ENCODE results near the gene VWF. TPM values are rescaled to one million over a fixed set of nuclear protein-coding genes. Genes with fewer than 3 reads are reported as not detected.
A peak's percentile ranks its signal among the peaks of the same experiment; 100 is the strongest.

VWF gene
- total RNA-seq, 1 experiment from 2014 or later: 1.6 TPM

- no peaks in the 10 kb centered on the region for H3K27me3 ChIP-seq (ENCODE audit: control insufficient read depth, insufficient read depth, low read length)
- no peak overlapping the region for H3K4me3 ChIP-seq (ENCODE audit: insufficient read depth, low read depth, low read length)
- DNase-seq: no peak
- no peaks in the 10 kb centered on the region for H3K36me3 ChIP-seq (replicated peaks; ENCODE audit: control insufficient read depth, insufficient read depth, low read length)
Observed at GRCh38 chr12:6069437-6070093, 54.9 kb downstream of the VWF start.

- H3K36me3 ChIP-seq (replicated peaks; ENCODE audit: control insufficient read depth, insufficient read depth, low read length): no peaks in the 10 kb centered on the region
- H3K27me3 ChIP-seq (ENCODE audit: control insufficient read depth, insufficient read depth, low read length): no peaks in the 10 kb centered on the region
- no peak overlapping the region for H3K4me3 ChIP-seq (ENCODE audit: insufficient read depth, low read depth, low read length)
- DNase-seq: no peak
Observed at GRCh38 chr12:6068227-6068626, 56.2 kb downstream of the VWF start.

GRCh38 chr12:6067152-6067916 lies 57.1 kb downstream of the VWF start:
- peak; percentile 88 for DNase-seq
- H3K4me3 ChIP-seq (ENCODE audit: insufficient read depth, low read depth, low read length): no peak overlapping the region
- H3K36me3 ChIP-seq (replicated peaks; ENCODE audit: control insufficient read depth, insufficient read depth, low read length): no peaks in the 10 kb centered on the region
- H3K27me3 ChIP-seq (ENCODE audit: control insufficient read depth, insufficient read depth, low read length): no peaks in the 10 kb centered on the region

- H3K27me3 ChIP-seq (ENCODE audit: control insufficient read depth, insufficient read depth, low read length): no peaks in the 10 kb centered on the region
Observed at GRCh38 chr12:6066651-6067050, 57.8 kb downstream of the VWF start.

GRCh38 chr12:6065863-6066199 lies 58.6 kb downstream of the VWF start:
- H3K4me3 ChIP-seq (ENCODE audit: insufficient read depth, low read depth, low read length): no peak overlapping the region
- H3K36me3 ChIP-seq (replicated peaks; ENCODE audit: control insufficient read depth, insufficient read depth, low read length): no peaks in the 10 kb centered on the region
- H3K27me3 ChIP-seq (ENCODE audit: control insufficient read depth, insufficient read depth, low read length): no peaks in the 10 kb centered on the region
- no peak for DNase-seq

More at GRCh38 chr12:6066651-6067050, 57.8 kb downstream of the VWF start:
- Histone ChIP-seq H3K4me3 (ENCODE audit: insufficient read depth, low read depth, low read length) (no peak overlapping the region), H3K36me3 (replicated peaks; ENCODE audit: control insufficient read depth, insufficient read depth, low read length) (no peaks in the 10 kb centered on the region)
- no peak for DNase-seq

- no peak overlapping the region for H3K4me3 ChIP-seq (ENCODE audit: insufficient read depth, low read depth, low read length)
- H3K27me3 ChIP-seq (ENCODE audit: control insufficient read depth, insufficient read depth, low read length): no peaks in the 10 kb centered on the region
- peak; percentile 10 for DNase-seq
- no peaks in the 10 kb centered on the region for H3K36me3 ChIP-seq (replicated peaks; ENCODE audit: control insufficient read depth, insufficient read depth, low read length)
Observed at GRCh38 chr12:6065131-6065862, 59.2 kb downstream of the VWF start.

- no peak overlapping the region for H3K4me3 ChIP-seq (ENCODE audit: insufficient read depth, low read depth, low read length)
- H3K36me3 ChIP-seq (replicated peaks; ENCODE audit: control insufficient read depth, insufficient read depth, low read length): no peaks in the 10 kb centered on the region
- no peaks in the 10 kb centered on the region for H3K27me3 ChIP-seq (ENCODE audit: control insufficient read depth, insufficient read depth, low read length)
- DNase-seq: peak; percentile 93
Observed at GRCh38 chr12:6062757-6063735, 61.4 kb downstream of the VWF start.

- DNase-seq: no peak
- Histone ChIP-seq H3K36me3 (replicated peaks; ENCODE audit: control insufficient read depth, insufficient read depth, low read length) (no peaks in the 10 kb centered on the region), H3K27me3 (ENCODE audit: control insufficient read depth, insufficient read depth, low read length) (no peaks in the 10 kb centered on the region), H3K4me3 (ENCODE audit: insufficient read depth, low read depth, low read length) (no peak overlapping the region)
Observed at GRCh38 chr12:6062395-6062756, 62.1 kb downstream of the VWF start.

- no peaks in the 10 kb centered on the region for H3K36me3 ChIP-seq (replicated peaks; ENCODE audit: control insufficient read depth, insufficient read depth, low read length)
- no peak for DNase-seq
Observed at GRCh38 chr12:6061660-6062059, 62.8 kb downstream of the VWF start.

GRCh38 chr12:6059860-6060565 lies 64.5 kb downstream of the VWF start:
- H3K36me3 ChIP-seq (replicated peaks; ENCODE audit: control insufficient read depth, insufficient read depth, low read length): no peaks in the 10 kb centered on the region
- DNase-seq: no peak
- H3K27me3 ChIP-seq (ENCODE audit: control insufficient read depth, insufficient read depth, low read length): no peaks in the 10 kb centered on the region
- no peak overlapping the region for H3K4me3 ChIP-seq (ENCODE audit: insufficient read depth, low read depth, low read length)

More at GRCh38 chr12:6061660-6062059, 62.8 kb downstream of the VWF start:
- no peak overlapping the region for H3K4me3 ChIP-seq (ENCODE audit: insufficient read depth, low read depth, low read length)
- no peaks in the 10 kb centered on the region for H3K27me3 ChIP-seq (ENCODE audit: control insufficient read depth, insufficient read depth, low read length)

- DNase-seq: no peak
- Histone ChIP-seq H3K4me3 (ENCODE audit: insufficient read depth, low read depth, low read length) (no peak overlapping the region), H3K36me3 (replicated peaks; ENCODE audit: control insufficient read depth, insufficient read depth, low read length) (no peaks in the 10 kb centered on the region), H3K27me3 (ENCODE audit: control insufficient read depth, insufficient read depth, low read length) (no peaks in the 10 kb centered on the region)
Observed at GRCh38 chr12:6059221-6059620, 65.2 kb downstream of the VWF start.

GRCh38 chr12:6058481-6059161 lies 65.8 kb downstream of the VWF start:
- no peaks in the 10 kb centered on the region for H3K27me3 ChIP-seq (ENCODE audit: control insufficient read depth, insufficient read depth, low read length)
- no peak overlapping the region for H3K4me3 ChIP-seq (ENCODE audit: insufficient read depth, low read depth, low read length)
- no peaks in the 10 kb centered on the region for H3K36me3 ChIP-seq (replicated peaks; ENCODE audit: control insufficient read depth, insufficient read depth, low read length)
- DNase-seq: no peak

GRCh38 chr12:6057700-6058099 lies 66.8 kb downstream of the VWF start:
- Histone ChIP-seq H3K4me3 (ENCODE audit: insufficient read depth, low read depth, low read length) (peak overlapping the region; percentile 48), H3K27me3 (ENCODE audit: control insufficient read depth, insufficient read depth, low read length) (no peaks in the 10 kb centered on the region), H3K36me3 (replicated peaks; ENCODE audit: control insufficient read depth, insufficient read depth, low read length) (no peaks in the 10 kb centered on the region)
- peak; percentile 94 for DNase-seq
